Chondrocyte (in vitro differentiated cells): Measurements from ENCODE around the gene PRRC1. TPM values are rescaled to one million over a fixed set of nuclear protein-coding genes. Genes with fewer than 3 reads are reported as not detected.

Source experiments
- DNase-seq: peaks from one replicate; pipeline ENCODE4 v3.0.0; 2021; ENCODE audit warnings: mixed read lengths, low spot score
- H3K27ac Mint-ChIP-seq: one replicate; pipeline ENCODE4 v1.8.0; 2021; ENCODE audit warnings: mild to moderate bottlenecking, moderate library complexity, mixed read lengths; ENCODE audit not compliant: unreplicated experiment
- H3K27me3 Mint-ChIP-seq: 2 replicates; pipeline ENCODE4 v1.8.0; 2021; ENCODE audit warnings: low read depth, mixed read lengths
- H3K36me3 Mint-ChIP-seq: 2 replicates; pipeline ENCODE4 v1.8.0; 2021; ENCODE audit warnings: low read depth, mixed read lengths
- H3K4me1 Mint-ChIP-seq: 2 replicates; pipeline ENCODE4 v1.8.0; 2021; ENCODE audit warnings: low read depth, mild to moderate bottlenecking, mixed read lengths
- H3K4me3 Mint-ChIP-seq: one replicate; pipeline ENCODE4 v1.8.0; 2021; ENCODE audit warnings: mild to moderate bottlenecking, moderate library complexity, mixed read lengths; ENCODE audit not compliant: unreplicated experiment
- H3K9me3 Mint-ChIP-seq: 2 replicates; pipeline ENCODE4 v1.8.0; 2021; ENCODE audit warnings: low read depth, mixed read lengths
- total RNA-seq: library from RNA; stranded (reverse); gene quantifications from 3 replicates; pipeline ENCODE4 v1.2.1, GENCODE V29; 2021
- TF ChIP-seq, protein P1 (sequence below): fragments of 200-600 bp; sonication (generic); IDR thresholded peaks from 2 replicates; pipeline ENCODE4 v1.5.0; 2021; ENCODE audit warnings: antibody characterized with exemption, mild to moderate bottlenecking, moderate library complexity

Gene PRRC1
- total RNA-seq, 1 donor from 2014 or later, result 109 TPM

- Mint-ChIP-seq H3K27ac (no peak overlapping the region), H3K36me3 (peaks cover 7% of the 10 kb centered on the region), H3K4me3 (no peak overlapping the region), H3K4me1 (peaks cover 20% of the 10 kb centered on the region), H3K9me3 (no peaks in the 10 kb centered on the region), H3K27me3 (peaks cover 3% of the 10 kb centered on the region)
- DNase-seq, result no peak
- TF ChIP-seq, protein P1, sequence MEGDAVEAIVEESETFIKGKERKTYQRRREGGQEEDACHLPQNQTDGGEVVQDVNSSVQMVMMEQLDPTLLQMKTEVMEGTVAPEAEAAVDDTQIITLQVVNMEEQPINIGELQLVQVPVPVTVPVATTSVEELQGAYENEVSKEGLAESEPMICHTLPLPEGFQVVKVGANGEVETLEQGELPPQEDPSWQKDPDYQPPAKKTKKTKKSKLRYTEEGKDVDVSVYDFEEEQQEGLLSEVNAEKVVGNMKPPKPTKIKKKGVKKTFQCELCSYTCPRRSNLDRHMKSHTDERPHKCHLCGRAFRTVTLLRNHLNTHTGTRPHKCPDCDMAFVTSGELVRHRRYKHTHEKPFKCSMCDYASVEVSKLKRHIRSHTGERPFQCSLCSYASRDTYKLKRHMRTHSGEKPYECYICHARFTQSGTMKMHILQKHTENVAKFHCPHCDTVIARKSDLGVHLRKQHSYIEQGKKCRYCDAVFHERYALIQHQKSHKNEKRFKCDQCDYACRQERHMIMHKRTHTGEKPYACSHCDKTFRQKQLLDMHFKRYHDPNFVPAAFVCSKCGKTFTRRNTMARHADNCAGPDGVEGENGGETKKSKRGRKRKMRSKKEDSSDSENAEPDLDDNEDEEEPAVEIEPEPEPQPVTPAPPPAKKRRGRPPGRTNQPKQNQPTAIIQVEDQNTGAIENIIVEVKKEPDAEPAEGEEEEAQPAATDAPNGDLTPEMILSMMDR, result no peak
Measured at GRCh38 chr5:127514816-127515215, 2.6 kb upstream of the PRRC1 start.

DNA sequence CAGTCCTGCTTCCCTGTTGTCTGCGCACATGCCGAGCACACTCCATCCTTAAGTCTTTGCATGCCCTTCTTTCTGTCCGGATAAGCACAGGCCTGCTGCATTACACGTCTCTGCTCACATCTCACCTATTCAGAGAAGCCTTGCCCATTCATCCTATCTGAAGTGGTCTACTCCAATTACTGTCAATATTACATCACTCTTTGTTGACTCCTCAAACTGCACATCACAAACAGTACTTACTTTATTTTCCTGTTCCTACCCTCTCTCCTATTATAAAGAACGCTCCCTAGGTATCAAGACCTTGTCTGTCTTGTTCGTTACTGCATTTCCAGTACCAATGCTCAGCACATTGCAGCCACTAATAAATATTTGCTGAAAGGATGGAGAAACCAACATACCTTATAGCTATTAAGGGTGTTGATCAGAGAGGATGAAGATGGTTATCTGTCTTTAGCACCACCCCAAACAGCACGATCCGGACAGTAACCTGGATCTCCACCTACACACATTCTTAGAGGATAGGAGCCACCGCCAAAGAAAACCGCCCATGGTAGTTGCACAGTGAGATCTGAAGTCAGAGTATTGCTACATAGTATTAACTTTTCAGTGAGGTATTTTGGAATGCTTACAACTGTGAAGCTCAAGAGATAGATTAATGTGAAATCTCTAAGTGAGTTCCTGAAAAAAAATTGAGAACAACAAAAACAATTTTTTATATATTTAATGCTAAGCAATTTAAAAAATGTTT lies 1.6 kb upstream of the PRRC1 start:
- no peak for DNase-seq
- H3K27ac Mint-ChIP-seq, result no peak overlapping the region

DNA sequence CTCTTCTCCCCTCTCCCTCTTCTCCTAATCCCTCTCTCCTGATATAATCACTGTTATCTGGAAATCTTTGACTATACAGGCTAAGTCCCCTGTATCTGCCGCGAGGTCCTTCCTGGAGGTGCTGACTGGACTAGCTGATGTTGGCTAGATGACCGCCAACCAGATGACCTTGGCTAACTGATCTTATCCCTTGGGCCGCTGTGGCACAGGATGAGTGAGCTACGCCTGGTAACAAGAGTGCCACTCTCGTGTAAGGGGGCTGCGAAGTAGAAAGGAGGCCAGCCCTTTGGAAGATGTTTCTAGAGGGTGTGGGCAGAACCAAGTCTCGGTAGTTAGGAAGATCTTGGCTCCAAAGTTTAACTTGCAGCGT lies 345 bp upstream of the PRRC1 start:
- no peak for DNase-seq
- H3K4me1 Mint-ChIP-seq, result peaks cover 41% of the 10 kb centered on the region
- peak overlapping the region; percentile 79 for H3K27ac Mint-ChIP-seq
- peak overlapping the region; percentile 75 for H3K4me3 Mint-ChIP-seq
- TF ChIP-seq, protein P1, result no peak
- no peaks in the 10 kb centered on the region for H3K27me3 Mint-ChIP-seq
- H3K36me3 Mint-ChIP-seq, result peaks cover 23% of the 10 kb centered on the region
- peaks cover 9% of the 10 kb centered on the region for H3K9me3 Mint-ChIP-seq

More for the DNA sequence above, 1.6 kb upstream of the PRRC1 start:
- Mint-ChIP-seq H3K27me3 (peaks cover 2% of the 10 kb centered on the region), H3K4me3 (no peak overlapping the region), H3K36me3 (peaks cover 13% of the 10 kb centered on the region), H3K9me3 (no peaks in the 10 kb centered on the region), H3K4me1 (peaks cover 31% of the 10 kb centered on the region)
- TF ChIP-seq, protein P1, result no peak

DNA sequence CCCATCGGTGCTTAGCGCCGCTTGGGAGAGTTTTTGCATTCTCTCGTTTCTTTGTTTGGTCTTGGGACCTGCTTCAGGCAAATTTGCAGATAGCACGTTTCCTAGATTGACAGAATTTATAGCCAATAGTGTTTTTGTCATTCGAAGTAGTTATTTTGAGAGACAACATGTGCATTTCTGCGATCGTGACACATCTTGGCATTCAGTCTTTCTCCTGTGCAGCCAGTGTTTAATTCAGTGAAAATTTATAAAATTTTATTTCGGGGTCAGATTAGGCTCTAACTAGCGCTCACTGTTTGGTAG lies 830 bp downstream of the PRRC1 start:
- DNase-seq, result no peak
- Mint-ChIP-seq H3K27me3 (no peaks in the 10 kb centered on the region), H3K4me1 (peaks cover 43% of the 10 kb centered on the region), H3K27ac (peak overlapping the region; percentile 96), H3K4me3 (peak overlapping the region; percentile 76), H3K9me3 (peaks cover 9% of the 10 kb centered on the region), H3K36me3 (peaks cover 23% of the 10 kb centered on the region)
- TF ChIP-seq, protein P1, result no peak

DNA sequence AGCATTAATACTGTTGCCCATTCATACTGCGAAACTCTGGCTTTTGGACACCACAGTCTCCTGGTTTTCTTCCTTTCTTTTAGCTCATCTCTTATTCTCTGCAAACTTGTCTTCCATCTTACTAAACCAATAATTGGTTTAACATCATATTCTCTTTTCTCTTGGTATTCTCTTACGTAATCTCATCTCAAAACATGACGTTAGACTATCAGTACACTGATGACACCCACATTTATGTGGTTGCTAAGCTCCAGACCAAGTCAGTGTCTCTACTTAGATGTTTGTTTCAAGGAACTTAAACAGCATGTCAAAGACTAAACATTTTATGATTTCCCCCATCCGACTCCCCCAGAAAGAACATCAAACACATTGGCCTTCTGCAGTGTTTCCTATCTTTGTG lies 2.1 kb downstream of the PRRC1 start:
- peaks cover 43% of the 10 kb centered on the region for H3K4me1 Mint-ChIP-seq
- H3K36me3 Mint-ChIP-seq, result peaks cover 25% of the 10 kb centered on the region
- peaks cover 9% of the 10 kb centered on the region for H3K9me3 Mint-ChIP-seq
- TF ChIP-seq, protein P1, result no peak
- H3K4me3 Mint-ChIP-seq, result peak overlapping the region; percentile 76
- no peaks in the 10 kb centered on the region for H3K27me3 Mint-ChIP-seq
- DNase-seq, result no peak
- H3K27ac Mint-ChIP-seq, result peak overlapping the region; percentile 57
